Panc1 (cell line): ENCODE results near the gene PCNX1.

Experiments
- CTCF ChIP-seq: fragments of 450-650 bp; IDR thresholded peaks from 2 replicates; pipeline ENCODE4 v1.5.1; 2017; ENCODE audit warnings: mild to moderate bottlenecking
- POLR2AphosphoS5 ChIP-seq: IDR thresholded peaks from 2 replicates; pipeline ENCODE4 v1.6.1; 2012; ENCODE audit warnings: mild to moderate bottlenecking, low read depth, low read length, moderate library complexity
- REST ChIP-seq, 2 experiments: IDR thresholded peaks; 2 replicates each; pipeline ENCODE4 v1.6.1; 2011 to 2012; ENCODE audit warnings: low read depth in 2 of 2, control low read depth in 1 of 2, low read length in 1 of 2, mild to moderate bottlenecking in 1 of 2, moderate library complexity in 1 of 2; ENCODE audit not compliant: insufficient read depth in 1 of 2
- SIN3A ChIP-seq: IDR thresholded peaks from 2 replicates; pipeline ENCODE4 v1.6.1; 2012; ENCODE audit warnings: low read depth, mild to moderate bottlenecking, low read length, moderate library complexity, borderline replicate concordance; ENCODE audit not compliant: insufficient read depth
- TCF7L2 ChIP-seq: IDR thresholded peaks from 2 replicates; pipeline ENCODE4 v1.6.1; 2011; ENCODE audit warnings: mild to moderate bottlenecking, low read depth, low read length, inconsistent platforms

GRCh38 chr14:71117839-71118743 is 210.8 kb downstream of the PCNX1 start:
- no peak for TF ChIP-seq POLR2AphosphoS5
- TF ChIP-seq SIN3A = no peak
- no peak for TF ChIP-seq CTCF
- TF ChIP-seq REST (IDR thresholded peaks at IDR 0.05; ENCODE audit: insufficient read depth in 1 of 2, low read depth in 2 of 2, low read length in 1 of 2) = no peak
- TF ChIP-seq TCF7L2 = no peak
